WERI-Rb-1 (cell line): ENCODE measurements around the gene SIAH3.

Experiments used
- DNase-seq: peaks from one replicate; pipeline ENCODE4 v3.0.0-alpha.2; 2020
- H3K27ac ChIP-seq: fragments of 250-450 bp; sonication (Bioruptor Pico); 2 replicates; pipeline ENCODE4 v1.5.1; 2020; ENCODE audit warnings: mild to moderate bottlenecking, moderate library complexity
- H3K27me3 ChIP-seq: fragments of 250-450 bp; sonication (Bioruptor Pico); 2 replicates; pipeline ENCODE4 v1.5.1; 2021; ENCODE audit warnings: mild to moderate bottlenecking, low read depth, moderate library complexity; ENCODE audit not compliant: insufficient read depth, severe bottlenecking
- H3K36me3 ChIP-seq: fragments of 250-450 bp; sonication (Bioruptor Pico); 2 replicates; pipeline ENCODE4 v1.5.1; 2020; ENCODE audit warnings: mild to moderate bottlenecking, moderate library complexity
- H3K4me3 ChIP-seq: 2 replicates; pipeline ENCODE4 v1.5.1; 2011; ENCODE audit warnings: low read depth, mild to moderate bottlenecking, control low read depth, low read length
- H3K9me3 ChIP-seq: fragments of 250-450 bp; sonication (Bioruptor Pico); 2 replicates; pipeline ENCODE4 v1.5.1; 2021; ENCODE audit warnings: mild to moderate bottlenecking, moderate library complexity; ENCODE audit not compliant: severe bottlenecking
- CTCF ChIP-seq: IDR thresholded peaks from 2 replicates; pipeline ENCODE4 v1.5.1; 2011; ENCODE audit warnings: low read depth, mild to moderate bottlenecking, control low read depth, inconsistent platforms, low read length

Gene SIAH3

GRCh38 chr13:45831851-45832250 is 19.7 kb downstream of the SIAH3 start:
- Histone ChIP-seq H3K27me3 (no peaks in the 10 kb centered on the region), H3K27ac (no peak overlapping the region), H3K36me3 (no peaks in the 10 kb centered on the region), H3K9me3 (no peaks in the 10 kb centered on the region), H3K4me3 (no peak overlapping the region)
- no peak for TF ChIP-seq CTCF
- no peak for DNase-seq

- Histone ChIP-seq H3K4me3 (no peak overlapping the region), H3K27ac (no peak overlapping the region), H3K36me3 (no peaks in the 10 kb centered on the region), H3K27me3 (no peaks in the 10 kb centered on the region), H3K9me3 (no peaks in the 10 kb centered on the region)
- no peak for TF ChIP-seq CTCF
- DNase-seq = no peak
Measured at GRCh38 chr13:45830121-45830520, 21.4 kb downstream of the SIAH3 start.

GRCh38 chr13:45828256-45828968 is 23.1 kb downstream of the SIAH3 start:
- no peak overlapping the region for H3K27ac ChIP-seq
- H3K4me3 ChIP-seq = no peak overlapping the region
- TF ChIP-seq CTCF = no peak
- no peak for DNase-seq
- no peaks in the 10 kb centered on the region for H3K27me3 ChIP-seq
- H3K9me3 ChIP-seq = no peaks in the 10 kb centered on the region
- H3K36me3 ChIP-seq = no peaks in the 10 kb centered on the region

- no peaks in the 10 kb centered on the region for H3K27me3 ChIP-seq
- no peak for DNase-seq
- no peak for TF ChIP-seq CTCF
Measured at GRCh38 chr13:45827318-45827717, 24.2 kb downstream of the SIAH3 start.

GRCh38 chr13:45826731-45827130 is 24.8 kb downstream of the SIAH3 start:
- no peak for DNase-seq
- no peak overlapping the region for H3K4me3 ChIP-seq
- no peaks in the 10 kb centered on the region for H3K9me3 ChIP-seq
- H3K27ac ChIP-seq = no peak overlapping the region
- H3K36me3 ChIP-seq = no peaks in the 10 kb centered on the region
- H3K27me3 ChIP-seq = no peaks in the 10 kb centered on the region
- no peak for TF ChIP-seq CTCF

More at GRCh38 chr13:45827318-45827717, 24.2 kb downstream of the SIAH3 start:
- H3K27ac ChIP-seq = no peak overlapping the region
- no peak overlapping the region for H3K4me3 ChIP-seq
- no peaks in the 10 kb centered on the region for H3K9me3 ChIP-seq
- no peaks in the 10 kb centered on the region for H3K36me3 ChIP-seq

- Histone ChIP-seq H3K9me3 (no peaks in the 10 kb centered on the region), H3K36me3 (no peaks in the 10 kb centered on the region), H3K4me3 (no peak overlapping the region), H3K27ac (no peak overlapping the region), H3K27me3 (no peaks in the 10 kb centered on the region)
- no peak for DNase-seq
- TF ChIP-seq CTCF = no peak
Measured at GRCh38 chr13:45825387-45825650, 26.2 kb downstream of the SIAH3 start.
